Glomerular visceral epithelial cell (primary cell): ENCODE results near the gene PLEKHM2.
"Not testable (repeated sequence)": the region's sequence is repeated elsewhere in the genome, so short reads cannot be mapped to it uniquely, and the experiment has no call there.

Source experiments
- DNase-seq: peaks from one replicate; pipeline ENCODE4 v3.0.0-alpha.2; 2016; ENCODE audit errors: extremely low spot score

PLEKHM2 gene

DNA sequence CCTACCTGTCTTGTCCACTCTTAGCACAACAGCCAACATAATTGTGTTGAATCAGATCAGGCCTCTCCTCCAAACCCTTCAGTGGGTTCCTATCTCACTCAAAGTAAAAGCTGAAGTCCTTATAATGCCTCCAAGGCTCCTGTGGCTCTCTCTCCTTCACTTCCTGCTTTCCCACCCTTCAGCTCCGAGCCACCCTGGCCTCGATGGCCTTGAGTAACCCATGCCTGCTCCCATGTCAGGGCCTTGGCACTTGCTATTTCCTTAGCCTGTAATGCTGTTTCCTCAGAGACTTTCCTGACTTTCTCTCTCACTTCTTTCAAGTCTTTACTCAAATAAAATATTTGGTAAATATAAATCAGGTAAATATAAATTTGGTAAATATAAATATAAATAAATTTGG lies 8.1 kb upstream of the PLEKHM2 start:
- DNase-seq = no peak

DNA sequence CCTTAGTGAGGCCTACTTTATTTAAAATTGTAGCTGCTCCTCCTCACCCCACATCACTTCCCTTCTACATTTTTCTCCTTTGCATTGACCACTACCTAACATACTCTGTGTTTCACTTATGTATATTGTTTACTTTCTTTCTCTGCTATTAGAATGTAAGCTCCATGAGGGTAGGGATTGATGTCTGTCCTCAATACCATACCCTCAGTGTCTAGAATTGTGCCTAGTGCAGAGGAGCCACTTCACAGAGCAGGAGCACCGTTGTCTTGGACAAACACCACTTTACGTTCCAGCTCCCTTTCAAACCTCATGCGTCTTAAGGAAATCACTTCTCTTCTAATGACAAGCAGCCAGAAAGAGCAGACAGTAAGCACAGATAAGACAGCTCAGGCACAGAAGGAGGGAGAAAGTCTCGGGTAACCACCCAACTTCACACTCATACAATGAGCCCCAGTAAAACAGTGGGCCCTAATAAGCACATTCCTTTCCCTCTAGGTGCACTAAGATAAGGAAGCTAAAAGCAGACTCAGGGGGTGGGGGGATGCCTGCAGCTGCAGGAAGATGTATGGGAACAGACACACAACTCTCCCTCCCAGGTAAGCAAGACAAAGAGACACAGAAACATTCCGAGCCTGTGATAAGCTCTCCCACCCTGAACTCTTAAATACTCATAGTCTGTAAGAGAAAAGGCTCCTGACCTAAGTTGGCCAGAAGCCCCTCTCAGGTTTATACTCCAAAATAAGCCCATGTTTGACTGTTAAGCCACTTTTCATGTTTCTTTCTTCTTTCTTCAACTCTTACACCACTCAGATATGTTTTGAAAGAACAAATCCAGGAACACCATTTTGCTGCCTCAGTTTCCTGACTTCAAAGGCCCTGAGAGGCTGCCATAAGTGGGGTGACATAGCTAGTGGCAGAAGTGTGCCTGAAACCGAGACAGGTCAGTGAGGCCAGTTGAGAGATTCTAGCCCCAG lies 7.1 kb upstream of the PLEKHM2 start:
- no peak for DNase-seq

GRCh38 chr1:15678578-15678977 lies 5.5 kb upstream of the PLEKHM2 start:
- peak; percentile 83 for DNase-seq

GRCh38 chr1:15680131-15680530 lies 4.0 kb upstream of the PLEKHM2 start:
- DNase-seq = peak; percentile 77

DNA sequence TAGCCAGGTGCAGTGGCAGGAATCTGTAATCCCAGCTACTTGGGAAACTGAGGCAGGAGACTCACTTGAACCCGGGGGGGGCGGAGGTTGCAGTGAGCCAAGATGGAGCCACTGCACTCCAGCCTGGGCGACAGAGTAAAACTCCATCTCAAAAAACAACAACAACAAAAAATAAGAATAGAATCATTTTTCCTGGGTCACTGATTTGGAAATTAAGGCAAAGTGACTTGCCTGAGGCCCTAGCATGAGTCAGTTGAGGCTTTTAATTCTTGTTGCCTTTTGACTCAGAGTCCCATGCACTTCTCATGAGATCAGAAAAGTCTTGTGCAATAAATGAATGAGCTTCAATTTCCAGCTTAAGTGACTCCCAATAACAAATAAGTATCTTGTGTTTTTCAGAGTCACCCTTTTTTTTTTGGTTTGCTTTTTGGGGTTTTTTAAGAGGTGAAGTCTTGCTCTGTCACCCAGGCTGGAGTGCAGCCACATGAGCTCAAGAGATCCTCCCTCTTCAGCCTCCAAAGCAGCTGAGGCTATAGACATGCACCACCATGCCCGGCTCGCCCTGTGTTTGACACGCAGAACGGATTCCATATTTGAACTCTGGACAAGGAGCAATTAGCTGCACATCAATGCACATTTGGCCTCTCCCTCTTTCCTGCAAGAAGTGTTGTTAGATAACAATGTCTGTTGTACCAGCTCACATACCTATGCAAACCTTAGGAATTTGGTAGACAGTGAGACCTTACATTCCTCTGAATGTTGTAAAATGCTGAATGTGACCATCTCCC lies 3.4 kb upstream of the PLEKHM2 start:
- DNase-seq = peak; percentile 63

GRCh38 chr1:15681349-15682292 lies 2.5 kb upstream of the PLEKHM2 start:
- DNase-seq = no peak

DNA sequence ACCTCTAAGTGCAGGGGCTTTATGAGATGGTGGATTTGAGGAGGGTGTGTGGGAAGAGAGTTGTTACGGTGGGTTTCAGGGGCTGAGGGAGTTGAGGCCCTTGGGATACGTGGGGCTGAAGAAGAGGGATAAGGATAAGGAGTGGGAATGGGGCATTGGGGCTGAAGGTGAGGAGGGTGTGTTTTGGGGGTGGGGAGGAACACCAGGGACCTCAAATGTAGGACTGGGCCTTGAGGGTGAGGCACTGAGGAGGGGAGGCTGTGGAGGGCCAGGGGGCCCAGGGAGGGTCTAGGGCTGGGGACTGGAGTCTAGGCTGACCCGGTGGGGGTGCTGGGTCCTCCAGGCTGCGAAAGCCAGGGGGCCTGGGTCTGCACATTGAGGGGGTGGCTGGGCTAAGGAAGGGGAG lies 1.2 kb upstream of the PLEKHM2 start:
- no peak for DNase-seq

- DNase-seq = no peak
These were observed 628 bp upstream of the PLEKHM2 start for GRCh38 chr1:15683345-15684039.

DNA sequence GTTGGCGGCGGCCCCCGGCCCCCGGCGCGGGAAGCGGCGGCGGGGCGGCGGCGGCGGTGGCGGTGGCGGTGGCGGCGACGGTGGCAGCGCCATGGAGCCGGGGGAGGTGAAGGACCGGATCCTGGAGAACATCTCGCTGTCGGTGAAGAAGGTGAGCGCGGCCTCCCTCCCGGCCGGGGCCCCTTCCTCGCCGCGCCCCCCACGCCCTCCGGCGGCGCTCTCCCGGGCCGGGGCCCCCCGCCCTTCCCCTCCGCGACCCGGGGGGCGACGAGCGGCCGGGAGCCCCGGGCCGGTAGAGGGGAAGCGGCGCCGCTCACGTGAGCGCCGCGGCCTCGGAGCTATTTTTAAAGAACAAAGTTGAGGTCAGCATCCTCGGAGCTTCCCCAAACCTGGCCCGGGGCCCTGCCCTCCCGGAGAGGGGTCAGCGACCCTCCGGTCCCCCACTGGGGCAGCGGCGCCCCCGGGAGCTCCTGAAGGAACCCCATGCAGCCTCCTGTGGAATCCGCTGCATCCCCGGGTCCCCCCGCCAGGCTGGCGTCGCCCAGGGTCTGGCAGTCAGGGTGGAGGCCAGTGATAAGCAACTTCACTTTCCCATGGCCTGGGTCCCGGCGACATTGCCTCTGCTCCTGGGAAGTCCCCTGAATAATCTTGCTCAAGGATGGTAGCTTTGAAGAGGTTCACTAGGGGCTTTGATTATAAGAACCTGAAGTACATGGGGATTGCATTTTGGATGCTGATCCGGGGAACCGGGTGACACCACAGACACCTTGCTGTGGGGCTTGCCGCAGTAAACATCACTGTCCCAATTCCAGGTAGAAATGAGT lies 560 bp downstream of the PLEKHM2 start:
- peak; percentile 36 for DNase-seq

DNA sequence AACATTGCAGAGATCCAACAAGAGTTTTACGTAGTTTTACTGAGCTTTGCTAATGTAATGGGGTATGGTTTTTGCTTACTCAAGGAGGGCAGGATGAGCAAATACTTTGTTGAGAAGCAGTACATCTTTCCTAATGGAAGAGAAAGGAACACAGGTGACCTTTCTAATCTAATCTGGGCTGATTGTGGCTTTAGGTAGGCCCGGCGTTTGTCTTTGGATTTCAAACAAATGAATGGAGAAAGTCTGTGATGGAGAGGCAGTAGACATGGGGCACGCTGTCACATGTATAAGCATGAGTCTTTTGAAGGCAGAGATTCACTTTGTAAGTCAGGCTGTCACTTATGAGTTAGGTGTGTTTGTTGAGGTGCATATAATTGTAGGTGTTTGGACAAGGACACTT lies 1.7 kb downstream of the PLEKHM2 start:
- DNase-seq = no peak

DNA sequence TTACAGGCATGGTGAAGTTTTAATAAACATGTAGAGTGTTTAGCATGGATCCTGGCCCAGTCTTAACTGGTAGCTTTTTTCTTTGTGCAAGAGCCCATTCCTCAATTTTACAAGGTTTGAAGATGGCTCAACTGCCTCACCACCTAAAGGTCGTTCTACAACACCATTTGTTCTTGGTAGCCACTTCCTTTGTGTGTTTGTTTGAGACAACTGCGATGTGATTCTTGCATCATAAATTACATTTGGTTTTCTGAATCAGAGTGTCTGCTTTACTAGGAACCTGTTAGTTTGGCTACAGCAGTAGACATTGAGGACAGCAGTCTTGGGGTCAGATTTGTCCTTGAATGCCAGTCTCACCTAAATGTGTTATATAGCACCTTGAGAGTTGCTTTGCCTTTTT lies 3.3 kb downstream of the PLEKHM2 start:
- no peak for DNase-seq

DNA sequence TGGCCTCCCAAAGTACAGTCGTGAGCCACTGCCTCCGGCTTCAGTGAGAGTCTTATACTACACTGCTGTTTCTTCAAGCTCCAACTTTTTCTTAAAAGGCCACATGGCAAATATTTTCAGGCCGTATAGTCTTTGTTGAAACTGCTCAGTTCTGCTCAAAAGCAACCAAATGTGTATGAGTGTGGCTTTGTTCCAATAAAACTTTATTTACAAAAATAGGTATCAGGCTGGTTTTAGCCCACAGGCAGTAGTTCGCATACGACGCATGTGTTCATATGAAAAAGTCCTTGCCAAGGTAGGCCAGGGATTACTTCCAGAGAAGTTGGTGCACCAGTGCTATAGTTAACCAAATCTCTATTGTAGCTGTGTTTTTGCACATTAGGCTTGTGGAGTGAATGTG lies 6.2 kb downstream of the PLEKHM2 start:
- no peak for DNase-seq

DNA sequence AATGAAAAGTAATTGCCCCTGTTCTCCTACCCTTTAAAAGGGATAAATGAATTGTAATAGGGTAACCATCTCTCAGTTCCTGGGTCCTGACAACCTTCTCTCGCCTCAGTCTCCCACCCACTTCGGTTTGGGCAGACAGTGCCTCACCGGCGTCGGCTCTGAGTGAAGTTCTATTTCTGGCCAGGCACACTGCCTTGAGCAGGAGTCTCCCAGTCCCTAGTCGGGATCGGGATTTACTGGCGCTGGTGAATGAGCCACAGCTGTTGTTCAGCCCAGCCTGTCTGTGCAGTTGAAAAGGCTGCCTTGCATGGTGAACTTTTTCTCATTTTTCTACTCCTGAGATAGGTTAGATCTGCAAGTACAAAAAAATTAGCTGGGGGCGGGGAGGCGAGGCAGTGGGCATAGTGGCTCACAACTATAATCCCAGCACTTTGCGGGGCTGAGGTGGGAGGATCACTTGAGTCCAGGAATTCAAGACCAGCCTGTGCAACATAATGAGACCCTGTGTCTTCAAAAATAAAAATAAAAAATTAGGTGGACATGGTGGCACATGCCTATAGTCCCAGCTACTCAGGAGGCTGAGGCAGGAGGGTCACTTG lies 7.4 kb downstream of the PLEKHM2 start:
- no peak for DNase-seq

DNA sequence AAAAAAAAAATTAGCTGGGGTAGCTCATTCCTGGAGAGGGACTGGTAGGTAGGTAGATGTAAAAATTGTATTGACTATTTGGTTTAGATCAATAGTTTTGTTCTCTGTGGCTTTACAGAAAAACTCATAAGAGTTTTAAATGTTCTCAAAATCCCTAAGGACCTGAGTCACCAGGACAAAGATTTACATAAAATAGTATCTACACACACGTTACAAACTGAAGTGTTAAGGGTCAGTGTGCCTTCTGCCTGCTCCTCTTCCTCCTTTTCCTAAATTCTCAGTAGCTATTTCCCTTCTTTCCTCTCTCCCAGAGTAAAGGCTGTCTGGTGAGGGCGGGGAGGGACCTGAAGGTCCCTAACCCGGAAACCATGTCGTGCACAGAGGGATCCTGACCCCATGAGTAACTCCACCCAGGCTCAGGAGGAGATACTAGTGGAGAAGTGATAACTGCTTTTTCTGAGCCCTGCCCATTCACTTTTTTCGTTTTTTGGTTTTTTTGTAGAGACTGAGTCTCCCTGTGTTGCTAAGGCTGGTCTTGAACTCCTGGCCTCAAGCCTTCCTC lies 8.1 kb downstream of the PLEKHM2 start:
- no peak for DNase-seq

DNA sequence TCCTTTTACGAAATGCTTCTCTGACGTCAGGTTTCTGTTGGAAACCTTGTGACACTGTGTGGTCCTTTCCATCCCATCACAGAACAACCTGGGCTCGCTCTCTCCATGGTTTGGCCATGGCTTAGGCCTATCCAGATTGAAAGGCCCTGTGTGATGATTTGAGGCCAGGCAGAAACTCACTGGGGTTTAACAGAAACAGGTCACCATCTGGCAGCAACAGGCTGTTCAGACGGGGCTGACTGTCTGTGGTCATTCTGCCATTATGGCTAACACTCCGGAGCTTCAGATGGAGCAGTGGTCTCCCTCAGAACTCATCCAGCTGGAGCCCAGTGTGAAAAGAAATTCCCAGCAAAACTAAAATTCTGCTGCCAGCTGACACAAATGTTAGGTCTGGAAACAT lies 9.3 kb downstream of the PLEKHM2 start:
- DNase-seq = no peak

DNA sequence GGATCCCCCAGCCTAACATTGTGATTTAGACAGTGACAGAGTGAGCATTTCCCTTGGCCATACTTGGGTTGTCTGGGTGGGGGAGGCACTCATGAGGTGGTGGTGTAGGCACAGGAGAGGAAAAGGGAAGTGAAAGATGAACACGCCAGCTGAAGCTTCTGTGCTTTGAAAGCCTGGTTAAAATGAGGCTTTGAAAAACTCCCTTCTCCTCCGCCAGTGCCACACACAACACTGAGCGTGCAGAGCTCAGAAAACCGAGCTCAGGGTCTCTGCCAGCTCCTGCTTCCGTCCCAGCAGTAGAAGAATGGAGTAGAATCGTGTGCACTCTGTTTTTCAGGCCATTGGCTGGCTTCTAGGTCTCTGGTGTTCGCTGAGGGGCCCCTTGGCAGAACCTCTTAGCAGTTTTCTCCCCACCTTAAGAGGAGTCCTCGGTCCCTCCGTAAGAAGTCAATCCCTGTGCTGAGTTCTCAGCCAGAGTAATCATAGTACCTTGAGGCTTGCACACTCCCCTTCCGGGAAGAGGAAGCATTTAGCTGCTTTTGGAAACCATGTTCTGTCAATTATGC lies 12.9 kb downstream of the PLEKHM2 start:
- no peak for DNase-seq

GRCh38 chr1:15698201-15698600 lies 14.1 kb downstream of the PLEKHM2 start:
- DNase-seq = no peak

DNA sequence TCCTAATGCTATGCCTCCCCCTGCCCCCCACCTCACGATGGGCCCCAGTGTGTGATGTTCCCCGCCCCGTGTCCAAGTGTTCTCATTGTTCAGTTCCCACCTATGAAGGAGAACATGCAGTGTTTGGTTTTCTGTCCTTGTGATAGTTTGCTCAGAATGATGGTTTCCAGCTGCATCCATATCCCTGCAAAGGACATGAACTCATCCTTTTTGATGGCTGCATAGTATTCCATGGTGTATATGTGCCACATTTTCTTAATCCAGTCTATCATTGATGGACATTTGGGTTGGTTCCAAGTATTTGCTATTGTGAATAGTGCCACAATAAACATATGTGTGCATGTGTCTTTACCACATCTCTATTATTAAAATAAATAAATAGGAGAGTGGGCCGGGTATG lies 15.2 kb downstream of the PLEKHM2 start:
- DNase-seq = not testable (repeated sequence)

- no peak for DNase-seq
These were observed 16.4 kb downstream of the PLEKHM2 start for GRCh38 chr1:15700508-15700907.
